Gastrocnemius medialis (tissue), 4 donors: ENCODE measurements around the gene DARS1.

Source experiments
- POLR2A ChIP-seq, 2 donors: fragments of 450-650 bp; IDR thresholded peaks; one replicate each; pipeline ENCODE4 v1.6.1; 2017; ENCODE audit warnings: antibody characterized with exemption in 2 of 2, mild to moderate bottlenecking in 2 of 2, moderate library complexity in 2 of 2
- TF ChIP-seq, protein P1 (sequence below), 5 experiments: fragments of 450-650 bp in 3 of 5; fragments of 200-600 bp in 2 of 5; sonication (generic) in 2 of 5; IDR thresholded peaks in 4 of 5; conservative IDR thresholded peaks in 1 of 5; 1 replicate in 4 of 5; 2 replicates in 1 of 5; pipeline ENCODE4 v1.5.1; 2016 to 2019; ENCODE audit warnings: antibody characterized with exemption in 5 of 5, mild to moderate bottlenecking in 3 of 5, moderate library complexity in 3 of 5

DNA sequence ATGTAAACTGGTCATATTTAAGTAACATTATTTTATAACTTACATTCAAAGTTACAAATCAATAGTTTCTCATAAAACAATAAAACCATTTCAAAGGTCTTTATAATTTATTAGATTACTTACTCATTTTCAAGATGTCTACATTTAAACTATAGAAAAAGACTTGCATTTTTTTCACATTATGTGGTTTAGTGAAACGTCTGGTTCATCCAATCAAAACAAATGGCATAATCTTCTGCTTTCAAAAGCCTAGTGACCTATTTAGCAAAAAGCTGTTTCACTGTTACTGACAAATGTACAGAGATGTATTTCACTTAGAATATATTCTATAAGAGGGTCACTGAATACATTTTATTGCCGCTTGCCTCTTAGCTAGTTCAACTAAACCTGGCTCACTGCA, 59.9 kb downstream of the DARS1 start:
- TF ChIP-seq, protein P1, sequence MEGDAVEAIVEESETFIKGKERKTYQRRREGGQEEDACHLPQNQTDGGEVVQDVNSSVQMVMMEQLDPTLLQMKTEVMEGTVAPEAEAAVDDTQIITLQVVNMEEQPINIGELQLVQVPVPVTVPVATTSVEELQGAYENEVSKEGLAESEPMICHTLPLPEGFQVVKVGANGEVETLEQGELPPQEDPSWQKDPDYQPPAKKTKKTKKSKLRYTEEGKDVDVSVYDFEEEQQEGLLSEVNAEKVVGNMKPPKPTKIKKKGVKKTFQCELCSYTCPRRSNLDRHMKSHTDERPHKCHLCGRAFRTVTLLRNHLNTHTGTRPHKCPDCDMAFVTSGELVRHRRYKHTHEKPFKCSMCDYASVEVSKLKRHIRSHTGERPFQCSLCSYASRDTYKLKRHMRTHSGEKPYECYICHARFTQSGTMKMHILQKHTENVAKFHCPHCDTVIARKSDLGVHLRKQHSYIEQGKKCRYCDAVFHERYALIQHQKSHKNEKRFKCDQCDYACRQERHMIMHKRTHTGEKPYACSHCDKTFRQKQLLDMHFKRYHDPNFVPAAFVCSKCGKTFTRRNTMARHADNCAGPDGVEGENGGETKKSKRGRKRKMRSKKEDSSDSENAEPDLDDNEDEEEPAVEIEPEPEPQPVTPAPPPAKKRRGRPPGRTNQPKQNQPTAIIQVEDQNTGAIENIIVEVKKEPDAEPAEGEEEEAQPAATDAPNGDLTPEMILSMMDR (IDR thresholded peaks at IDR 0.05 in 4 of 5, conservative IDR thresholded peaks at IDR 0.05 in 1 of 5) = no peak
- TF ChIP-seq POLR2A (IDR thresholded peaks at IDR 0.05) = no peak
